H1 (cell line): ENCODE results near the gene RBM8A. TPM values are rescaled to one million over a fixed set of nuclear protein-coding genes. Genes with fewer than 3 reads are reported as not detected.
A peak's percentile ranks its signal among the peaks of the same experiment; 100 is the strongest.
"Not testable (repeated sequence)": the region's sequence is repeated elsewhere in the genome, so short reads cannot be mapped to it uniquely, and the experiment has no call there.

Experiments
- CTCF ChIA-PET: fragments of 300-600 bp; sonication (Branson Sonifier 250); formaldehyde crosslinking; loops from one replicate; lab custom pipeline; 2021; ENCODE audit not compliant: partially characterized antibody; lab: Charles Lee
- POLR2A ChIA-PET: fragments of 300-600 bp; sonication (Branson Sonifier 250); formaldehyde crosslinking; loops from one replicate; lab custom pipeline; 2021; ENCODE audit warnings: inconsistent platforms; ENCODE audit not compliant: partially characterized antibody; lab: Charles Lee
- DNase-seq, 2 experiments: peaks; one replicate each; pipeline versions ENCODE4 v3.0.0 to v3.0.0-alpha.2; 2010 to 2022; ENCODE audit warnings: low spot score in 2 of 2, low read depth in 1 of 2, mixed read lengths in 1 of 2
- FAIRE-seq: peaks from 2 replicates; lab custom pipeline; 2011; peaks lifted over from hg19 to GRCh38; lab: Jason Lieb, UNC
- H2AFZ ChIP-seq: 2 replicates; pipeline ENCODE4 v1.8.1; 2012; ENCODE audit warnings: low read length, inconsistent platforms
- H2AK5ac ChIP-seq: 2 replicates; pipeline ENCODE4 v1.6.1; 2013; ENCODE audit warnings: low read depth, low read length
- H2BK120ac ChIP-seq: replicated peaks from 2 replicates; pipeline ENCODE3; 2013; ENCODE audit warnings: low read depth, low read length, inconsistent platforms
- H2BK12ac ChIP-seq: 2 replicates; pipeline ENCODE4 v1.6.1; 2013; ENCODE audit warnings: low read depth, low read length
- H2BK15ac ChIP-seq: 2 replicates; pipeline ENCODE4 v1.6.1; 2013; ENCODE audit warnings: low read length
- H2BK20ac ChIP-seq: 2 replicates; pipeline ENCODE4 v1.6.1; 2013; ENCODE audit warnings: low read length
- H2BK5ac ChIP-seq: 2 replicates; pipeline ENCODE4 v1.6.1; 2013; ENCODE audit warnings: low read depth, low read length
- H3K14ac ChIP-seq: 2 replicates; pipeline ENCODE4 v1.6.1; 2013; ENCODE audit warnings: inconsistent platforms; ENCODE audit not compliant: insufficient read length
- H3K18ac ChIP-seq: 2 replicates; pipeline ENCODE4 v1.6.1; 2013; ENCODE audit warnings: low read length; ENCODE audit errors: extremely low read depth
- H3K23ac ChIP-seq: 2 replicates; pipeline ENCODE4 v1.6.1; 2013; ENCODE audit warnings: inconsistent platforms; ENCODE audit not compliant: insufficient read length
- H3K23me2 ChIP-seq: 2 replicates; pipeline ENCODE4 v1.6.1; 2013; ENCODE audit warnings: low read depth, low read length
- H3K27ac ChIP-seq: 2 replicates; pipeline ENCODE4 v1.6.1; 2011; ENCODE audit warnings: low read depth, low read length, inconsistent platforms
- H3K27me3 ChIP-seq, 4 experiments: replicated peaks in 1 of 4; 1 replicate in 1 of 4; 2 replicates in 3 of 4; pipeline versions ENCODE4 v1.6.1 to v1.8.1; 2011 to 2013; ENCODE audit warnings: low read length in 3 of 4, mild to moderate bottlenecking in 3 of 4, inconsistent platforms in 2 of 4, mixed read lengths in 2 of 4, moderate library complexity in 1 of 4; ENCODE audit not compliant: control insufficient read depth in 3 of 4, insufficient read depth in 3 of 4; ENCODE audit errors: extremely low read depth in 1 of 4
- H3K36me3 ChIP-seq, 4 experiments: 2 replicates each; pipeline versions ENCODE4 v1.6.1 to v1.8.1; 2011 to 2013; ENCODE audit warnings: mild to moderate bottlenecking in 4 of 4, low read length in 3 of 4, moderate library complexity in 2 of 4, control low read depth in 1 of 4, inconsistent platforms in 1 of 4; ENCODE audit not compliant: insufficient read depth in 4 of 4, control insufficient read depth in 2 of 4
- H3K4ac ChIP-seq: replicated peaks from 2 replicates; pipeline ENCODE3; 2013; ENCODE audit warnings: low read length, low read depth, mixed read lengths, inconsistent platforms; ENCODE audit not compliant: insufficient read length
- H3K4me1 ChIP-seq, 4 experiments: replicated peaks in 1 of 4; 1 replicate in 1 of 4; 2 replicates in 3 of 4; pipeline versions ENCODE4 v1.6.1 to v1.8.1; 2011 to 2013; ENCODE audit warnings: low read length in 3 of 4, inconsistent platforms in 2 of 4, mixed read lengths in 1 of 4; ENCODE audit not compliant: insufficient read depth in 4 of 4, control insufficient read depth in 3 of 4
- H3K4me2 ChIP-seq, 2 experiments: 2 replicates each; pipeline versions ENCODE4 v1.6.1 to v1.8.1; 2011 to 2013; ENCODE audit warnings: low read depth in 2 of 2, low read length in 2 of 2, control low read depth in 1 of 2, inconsistent platforms in 1 of 2, mild to moderate bottlenecking in 1 of 2; ENCODE audit not compliant: insufficient read depth in 1 of 2
- H3K4me3 ChIP-seq, 4 experiments: fragments of 200-600, 300-600 bp in 1 of 4; sonication (generic), shearing (Covaris generic), sonication (Bioruptor Twin) in 1 of 4; 2 replicates each; pipeline versions ENCODE4 v1.5.1 to v1.8.1; 2011 to 2016; ENCODE audit warnings: low read length in 4 of 4, low read depth in 3 of 4, control low read depth in 2 of 4, inconsistent platforms in 2 of 4, mild to moderate bottlenecking in 2 of 4, mixed read lengths in 1 of 4, moderate library complexity in 1 of 4; ENCODE audit not compliant: insufficient read depth in 2 of 4; ENCODE audit errors: extremely low read depth in 1 of 4
- H3K56ac ChIP-seq: replicated peaks from 2 replicates; pipeline ENCODE3; 2013; ENCODE audit warnings: low read depth, mild to moderate bottlenecking, mixed read lengths, low read length, inconsistent platforms; ENCODE audit not compliant: insufficient read length
- H3K79me1 ChIP-seq: 2 replicates; pipeline ENCODE4 v1.6.1; 2013; ENCODE audit warnings: low read depth, low read length, control low read depth
- H3K79me2 ChIP-seq, 2 experiments: 2 replicates each; pipeline versions ENCODE4 v1.6.1 to v1.8.1; 2012 to 2013; ENCODE audit warnings: low read length in 2 of 2, mild to moderate bottlenecking in 2 of 2, inconsistent platforms in 1 of 2; ENCODE audit not compliant: insufficient read depth in 2 of 2, control insufficient read depth in 1 of 2
- H3K9ac ChIP-seq, 4 experiments: replicated peaks in 1 of 4; 1 replicate in 1 of 4; 2 replicates in 3 of 4; pipeline versions ENCODE4 v1.6.1 to v1.8.1; 2011 to 2013; ENCODE audit warnings: low read depth in 3 of 4, low read length in 3 of 4, control low read depth in 2 of 4, mild to moderate bottlenecking in 2 of 4, moderate library complexity in 2 of 4, inconsistent platforms in 1 of 4; ENCODE audit errors: extremely low read depth in 1 of 4
- H3K9me3 ChIP-seq, 2 experiments: 2 replicates each; pipeline versions ENCODE4 v1.6.1 to v1.8.1; 2012 to 2013; ENCODE audit warnings: mild to moderate bottlenecking in 2 of 2, moderate library complexity in 2 of 2, control low read depth in 1 of 2, inconsistent platforms in 1 of 2, low read depth in 1 of 2, low read length in 1 of 2, mixed read lengths in 1 of 2; ENCODE audit not compliant: insufficient read depth in 2 of 2
- H4K20me1 ChIP-seq, 2 experiments: replicated peaks in 1 of 2; 2 replicates each; pipeline versions ENCODE3 to v1.8.1; 2011 to 2013; ENCODE audit warnings: inconsistent platforms in 2 of 2, low read length in 2 of 2, mild to moderate bottlenecking in 1 of 2; ENCODE audit not compliant: insufficient read depth in 2 of 2, control insufficient read depth in 1 of 2
- H4K5ac ChIP-seq: 2 replicates; pipeline ENCODE4 v1.6.1; 2013; ENCODE audit warnings: low read length, low read depth, mixed read lengths, inconsistent platforms; ENCODE audit not compliant: insufficient read length
- H4K8ac ChIP-seq: 2 replicates; pipeline ENCODE4 v1.8.0; 2013; ENCODE audit warnings: mild to moderate bottlenecking, moderate library complexity, low read length, inconsistent platforms; ENCODE audit not compliant: insufficient read depth; ENCODE audit errors: extremely low read depth
- H4K91ac ChIP-seq: replicated peaks from 2 replicates; pipeline ENCODE3; 2013; ENCODE audit warnings: low read length, mixed read lengths, inconsistent platforms; ENCODE audit not compliant: insufficient read length
- ASH2L ChIP-seq: fragments of 200-600, 300-600 bp; sonication (generic); IDR thresholded peaks from one replicate; pipeline ENCODE4 v1.7.1; 2017; ENCODE audit warnings: low read length
- WGBS, 2 experiments: shearing (Covaris generic) in 1 of 2; methylation state at CpG; one replicate each; pipeline versions ENCODE4 v1.1.6 to v1.1.7; 2013 to 2015; ENCODE audit warnings: low lambda C conversion rate in 2 of 2, mixed read lengths in 2 of 2, inconsistent platforms in 1 of 2, low coverage in 1 of 2, missing lambda C conversion rate in 1 of 2; ENCODE audit not compliant: insufficient replicate concordance in 2 of 2, insufficient coverage in 1 of 2, insufficient read length in 1 of 2; ENCODE audit errors: extremely low coverage in 1 of 2, missing lambda C conversion rate in 1 of 2; 5-methylcytosine and 5-hydroxymethylcytosine counted together
- polyA plus RNA-seq, 7 experiments: library from polyadenylated mRNA; depleted of rRNA in 3 of 7; stranded (reverse) in 5 of 7; unstranded in 2 of 7; fragments of >200 nt in 5 of 7; fragments of 200-250 nt in 2 of 7; gene quantifications; 1 replicate in 5 of 7; 2 replicates in 1 of 7; 4 replicates in 1 of 7; pipeline versions ENCODE4 v1.2.1 to v1.2.3, GENCODE V29; 2011 to 2013; ENCODE audit warnings: missing spikeins in 2 of 7, mixed read lengths in 2 of 7
- total RNA-seq: library from RNA; stranded (reverse); fragmentation: NEBNext Ultra II Directional; extraction: Animal tissue kit (Norgen Biotek cat#: 25700); gene quantifications from 2 replicates; pipeline ENCODE4 v1.2.1, GENCODE V29; 2021
- TF ChIP-seq, protein P1 (sequence below): IDR thresholded peaks from 2 replicates; pipeline ENCODE4 v1.6.1; 2012; ENCODE audit warnings: inconsistent platforms

Gene RBM8A
- total and polyA plus RNA-seq, 2 of the 8 experiments (the other 6 are each of a cell fraction or from before 2014, with no cell fraction given) = 125 to 216 TPM

DNA sequence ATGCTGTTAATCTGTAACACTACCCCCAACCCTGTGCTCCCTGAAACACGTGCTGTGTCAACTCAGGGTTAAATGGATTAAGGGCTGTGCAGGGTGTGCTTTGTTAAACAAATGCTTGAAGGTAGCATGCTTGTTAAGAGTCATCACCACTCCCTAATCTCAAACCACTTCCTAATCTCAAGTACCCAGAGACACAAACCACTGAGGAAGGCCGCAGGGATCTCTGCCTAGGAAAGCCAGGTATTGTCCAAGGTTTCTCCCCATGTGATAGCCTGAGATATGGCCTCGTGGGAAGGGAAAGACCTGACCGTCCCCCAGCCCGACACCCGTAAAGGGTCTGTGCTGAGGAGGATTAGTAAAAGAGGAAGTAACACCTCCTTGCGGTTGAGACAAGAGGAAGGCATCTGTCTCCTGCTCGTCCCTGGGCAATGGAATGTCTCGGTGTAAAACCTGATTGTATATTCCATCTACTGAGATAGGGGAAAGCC, 5.3 kb upstream of the RBM8A start:
- not testable (repeated sequence) for H3K23me2 ChIP-seq, H2BK120ac ChIP-seq, H2AFZ ChIP-seq, H3K27me3 ChIP-seq, H3K23ac ChIP-seq, H3K79me2 ChIP-seq, H4K5ac ChIP-seq, H2BK5ac ChIP-seq, H3K56ac ChIP-seq, H3K14ac ChIP-seq, H3K9ac ChIP-seq, H2BK15ac ChIP-seq, H3K36me3 ChIP-seq, H3K27ac ChIP-seq, H3K4me1 ChIP-seq, H4K20me1 ChIP-seq, H3K4ac ChIP-seq, H2BK20ac ChIP-seq, H4K8ac ChIP-seq, FAIRE-seq, H3K79me1 ChIP-seq, H2AK5ac ChIP-seq, H3K18ac ChIP-seq, H3K9me3 ChIP-seq, H4K91ac ChIP-seq, H2BK12ac ChIP-seq, H3K4me3 ChIP-seq
- peak overlapping the region in 1 of 2 experiments; percentile 41; a peak in 2 of 4 replicates for H3K4me2 ChIP-seq
- peak in 1 of 2 experiments; percentile 48 for DNase-seq
- POLR2A ChIA-PET = interaction anchor here (1.0 kb wide), 4 partner anchors 10 to 40 kb away, joined by 3 to 8 read pairs (median 4); partner anchors contain the start of genes ANKRD34A and POLR3GL
- WGBS, 2 experiments = 52% methylated on average over 9 of the region's 9 CpGs; no CpG with 5 or more reads in 1 of the 2 experiments
- CTCF ChIA-PET = interaction anchor here (0.8 to 2.7 kb wide), 6 partner anchors 12 to 86 kb away, joined by 3 to 16 read pairs (median 8); partner anchors contain the start of gene NUDT17
- TF ChIP-seq, protein P1, sequence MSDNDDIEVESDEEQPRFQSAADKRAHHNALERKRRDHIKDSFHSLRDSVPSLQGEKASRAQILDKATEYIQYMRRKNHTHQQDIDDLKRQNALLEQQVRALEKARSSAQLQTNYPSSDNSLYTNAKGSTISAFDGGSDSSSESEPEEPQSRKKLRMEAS = peak; percentile 58; the same call in 1 of the 2 replicates
- TF ChIP-seq ASH2L = peak; percentile 34
